K562 (cell line): ENCODE results near the gene OSTF1.

Experiments used
- CEBPB ChIP-seq: fragments of 450-650 bp; IDR thresholded peaks from 2 replicates; pipeline ENCODE4 v1.6.1; 2016; ENCODE audit warnings: missing genetic modification characterization, missing compliant biosample characterization
- CTCF ChIP-seq, 3 experiments: IDR thresholded peaks in 2 of 3; conservative IDR thresholded peaks in 1 of 3; 2 replicates each; pipeline ENCODE4 v1.5.1; 2011 to 2012; ENCODE audit warnings: low read length in 3 of 3, mild to moderate bottlenecking in 3 of 3, control low read depth in 2 of 3, improper control_type of control experiment in 1 of 3, inconsistent platforms in 1 of 3, low read depth in 1 of 3, mixed read lengths in 1 of 3, moderate library complexity in 1 of 3; ENCODE audit not compliant: insufficient read depth in 2 of 3
- EP300 ChIP-seq: IDR thresholded peaks from 2 replicates; pipeline ENCODE4 v1.6.1; 2012; ENCODE audit warnings: low read length, improper control_type of control experiment
- FOXK1 ChIP-seq: sonication (generic); formaldehyde crosslinking; IDR thresholded peaks from 2 replicates; pipeline ENCODE4 v1.8.0; 2022; ENCODE audit warnings: missing genetic modification reagents, mild to moderate bottlenecking, borderline replicate concordance
- KDM2B ChIP-seq: fragments of 250-450 bp; sonication (Bioruptor Pico); IDR thresholded peaks from 2 replicates; pipeline ENCODE4 v1.8.0; 2021; ENCODE audit warnings: mild to moderate bottlenecking, moderate library complexity
- MAX ChIP-seq: sonication (generic); formaldehyde crosslinking; IDR thresholded peaks from 2 replicates; pipeline ENCODE4 v1.9.0; 2022; ENCODE audit warnings: mild to moderate bottlenecking, missing genetic modification reagents
- MTA1 ChIP-seq: fragments of 450-650 bp; IDR thresholded peaks from 2 replicates; pipeline ENCODE4 v1.6.1; 2017; ENCODE audit warnings: borderline replicate concordance
- SMC3 ChIP-seq: conservative IDR thresholded peaks from 2 replicates; pipeline ENCODE4 v1.6.1; 2011; ENCODE audit warnings: low read depth, low read length, improper control_type of control experiment; ENCODE audit not compliant: insufficient read depth
- SREBF2 ChIP-seq: sonication (generic); formaldehyde crosslinking; IDR thresholded peaks from 2 replicates; pipeline ENCODE4 v1.4.0; 2020; ENCODE audit warnings: mild to moderate bottlenecking, missing genetic modification reagents
- SRSF1 ChIP-seq: fragments of 200-400 bp; formaldehyde crosslinking; IDR thresholded peaks from 2 replicates; pipeline ENCODE4 v1.6.1; 2017; ENCODE audit warnings: mild to moderate bottlenecking, low read depth, low read length, moderate library complexity
- TCF3 ChIP-seq: sonication (generic); formaldehyde crosslinking; IDR thresholded peaks from 2 replicates; pipeline ENCODE4 v1.4.0; 2020; ENCODE audit warnings: mild to moderate bottlenecking, missing genetic modification reagents
- TFE3 ChIP-seq: fragments of 450-650 bp; formaldehyde crosslinking; IDR thresholded peaks from 2 replicates; pipeline ENCODE4 v1.4.0; 2020; ENCODE audit warnings: mild to moderate bottlenecking, mixed read lengths
- ZNF408 ChIP-seq: fragments of 250-450 bp; sonication (Bioruptor Pico); IDR thresholded peaks from 2 replicates; pipeline ENCODE4 v1.4.0; 2020; ENCODE audit warnings: low read depth, mild to moderate bottlenecking, moderate library complexity

- TF ChIP-seq TCF3 (CRISPR knock-in tag): no peak
- TF ChIP-seq CEBPB (tag): no peak
- TF ChIP-seq SMC3: no peak
- no peak for TF ChIP-seq SREBF2 (CRISPR knock-in tag)
- no peak for TF ChIP-seq TFE3
- no peak for TF ChIP-seq MTA1
- TF ChIP-seq SRSF1: no peak
- TF ChIP-seq KDM2B: no peak
- no peak for TF ChIP-seq EP300
- TF ChIP-seq ZNF408 (CRISPR knock-in tag): no peak
- TF ChIP-seq MAX (CRISPR knock-in tag): no peak
- no peak for TF ChIP-seq FOXK1 (CRISPR knock-in tag)
- TF ChIP-seq CTCF (IDR thresholded peaks at IDR 0.05 in 2 of 3, conservative IDR thresholded peaks at IDR 0.05 in 1 of 3; ENCODE audit: insufficient read depth in 2 of 3, low read depth in 1 of 3, low read length in 3 of 3): no peak
Measured at GRCh38 chr9:75133396-75133795, 45.1 kb downstream of the OSTF1 start.
